Tongue (tissue), 2 donors: ENCODE measurements around the gene RCOR3. TPM values are rescaled to one million over a fixed set of nuclear protein-coding genes. Genes with fewer than 3 reads are reported as not detected.

Source experiments
- DNase-seq: peaks from one replicate; pipeline ENCODE4 v3.0.0-alpha.2; 2015
- total RNA-seq: library from RNA; depleted of rRNA; stranded (reverse); fragments of >200 nt; gene quantifications from one replicate; pipeline ENCODE4 v1.2.3, GENCODE V29; 2014

Gene RCOR3
- total RNA-seq, 1 donor from 2014 or later: 57.0 TPM

GRCh38 chr1:211324992-211325775 is 66.0 kb downstream of the RCOR3 start:
- DNase-seq: no peak

- DNase-seq: no peak
Measured at GRCh38 chr1:211326140-211326527, 67.0 kb downstream of the RCOR3 start.

- DNase-seq: peak; percentile 74
Measured at GRCh38 chr1:211326528-211327345, 67.6 kb downstream of the RCOR3 start, which contains the start of gene TRAF5. Gene TRAF5 (plus strand): TSS chr1:211326833. CDS start chr1:211353240, 26,407 bp downstream.

- DNase-seq: peak; percentile 70
Measured at GRCh38 chr1:211327346-211327921, 68.3 kb downstream of the RCOR3 start.

GRCh38 chr1:211328084-211328694 is 69.0 kb downstream of the RCOR3 start:
- no peak for DNase-seq

GRCh38 chr1:211328866-211329475 is 69.8 kb downstream of the RCOR3 start:
- peak; percentile 41 for DNase-seq

GRCh38 chr1:211329764-211330201 is 70.6 kb downstream of the RCOR3 start:
- no peak for DNase-seq

- no peak for DNase-seq
Measured at GRCh38 chr1:211330282-211330936, 71.2 kb downstream of the RCOR3 start.

GRCh38 chr1:211331011-211331709 is 72.0 kb downstream of the RCOR3 start:
- DNase-seq: no peak

- no peak for DNase-seq
Measured at GRCh38 chr1:211332036-211332616, 73.0 kb downstream of the RCOR3 start.

GRCh38 chr1:211332830-211333229 is 73.7 kb downstream of the RCOR3 start:
- no peak for DNase-seq

- no peak for DNase-seq
Measured at GRCh38 chr1:211333906-211334305, 74.7 kb downstream of the RCOR3 start.

GRCh38 chr1:211334986-211335385 is 75.8 kb downstream of the RCOR3 start:
- no peak for DNase-seq

GRCh38 chr1:211335522-211336157 is 76.5 kb downstream of the RCOR3 start:
- no peak for DNase-seq

GRCh38 chr1:211336161-211336560 is 77.0 kb downstream of the RCOR3 start:
- no peak for DNase-seq

GRCh38 chr1:211336775-211337174 is 77.6 kb downstream of the RCOR3 start:
- DNase-seq: no peak

GRCh38 chr1:211337430-211338223 is 78.5 kb downstream of the RCOR3 start:
- DNase-seq: no peak

GRCh38 chr1:211338224-211338620 is 79.1 kb downstream of the RCOR3 start:
- DNase-seq: no peak

- peak; percentile 40 for DNase-seq
Measured at GRCh38 chr1:211339631-211340041, 80.5 kb downstream of the RCOR3 start.
